ENCODE results near the gene PELI2. TPM values are rescaled to one million over a fixed set of nuclear protein-coding genes. Genes with fewer than 3 reads are reported as not detected.

Gene PELI2
- total RNA-seq, 2 experiments from 2014 or later, result 2.5 to 3.6 TPM

- Mint-ChIP-seq H3K4me1 (peaks cover 35% of the 10 kb centered on the region), H3K36me3 (ENCODE audit: low read depth) (no peaks in the 10 kb centered on the region), H3K27me3 (no peaks in the 10 kb centered on the region), H3K4me3 (peak overlapping the region; percentile 12), H3K27ac (peak overlapping the region; percentile 83), H3K9me3 (no peaks in the 10 kb centered on the region)
- ChIA-PET CTCF (no interaction called here), POLR2A (no interaction called here)
- DNase-seq, result peak; percentile 37
Observed at GRCh38 chr14:56195704-56196103, 77.5 kb downstream of the PELI2 start.

- H3K27ac Mint-ChIP-seq, result peak overlapping the region; percentile 83
- ChIA-PET POLR2A (no interaction called here), CTCF (no interaction called here)
- peaks cover 31% of the 10 kb centered on the region for H3K4me1 Mint-ChIP-seq
- no peak overlapping the region for H3K4me3 Mint-ChIP-seq
- DNase-seq, result no peak
- no peaks in the 10 kb centered on the region for H3K27me3 Mint-ChIP-seq
- no peaks in the 10 kb centered on the region for H3K9me3 Mint-ChIP-seq
- no peaks in the 10 kb centered on the region for H3K36me3 Mint-ChIP-seq (ENCODE audit: low read depth)
Observed at GRCh38 chr14:56196274-56196673, 78.1 kb downstream of the PELI2 start.

- Mint-ChIP-seq H3K4me1 (peaks cover 28% of the 10 kb centered on the region), H3K27me3 (no peaks in the 10 kb centered on the region), H3K4me3 (no peak overlapping the region), H3K9me3 (no peaks in the 10 kb centered on the region), H3K27ac (no peak overlapping the region), H3K36me3 (ENCODE audit: low read depth) (no peaks in the 10 kb centered on the region)
- DNase-seq, result no peak
- POLR2A ChIA-PET, result no interaction called here
- CTCF ChIA-PET, result no interaction called here
Observed at GRCh38 chr14:56197150-56197549, 78.9 kb downstream of the PELI2 start.

- ChIA-PET POLR2A (no interaction called here), CTCF (interaction anchor here (1.0 kb wide), 1 partner anchor 424 kb away, joined by 3 read pairs; no protein-coding TSS in a partner anchor)
- Mint-ChIP-seq H3K4me1 (peaks cover 31% of the 10 kb centered on the region), H3K4me3 (no peak overlapping the region), H3K27ac (no peak overlapping the region), H3K27me3 (no peaks in the 10 kb centered on the region), H3K9me3 (no peaks in the 10 kb centered on the region), H3K36me3 (ENCODE audit: low read depth) (no peaks in the 10 kb centered on the region)
- DNase-seq, result no peak
Observed at GRCh38 chr14:56198438-56198837, 80.2 kb downstream of the PELI2 start.

- CTCF ChIA-PET, result no interaction called here
- Mint-ChIP-seq H3K4me1 (peaks cover 25% of the 10 kb centered on the region), H3K9me3 (no peaks in the 10 kb centered on the region), H3K27me3 (no peaks in the 10 kb centered on the region), H3K27ac (no peak overlapping the region), H3K4me3 (no peak overlapping the region), H3K36me3 (ENCODE audit: low read depth) (no peaks in the 10 kb centered on the region)
- POLR2A ChIA-PET, result no interaction called here
- no peak for DNase-seq
Observed at GRCh38 chr14:56199095-56199981, 81.1 kb downstream of the PELI2 start.

- no peak for DNase-seq
- Mint-ChIP-seq H3K4me3 (no peak overlapping the region), H3K9me3 (no peaks in the 10 kb centered on the region), H3K4me1 (peaks cover 17% of the 10 kb centered on the region), H3K36me3 (ENCODE audit: low read depth) (no peaks in the 10 kb centered on the region), H3K27ac (no peak overlapping the region), H3K27me3 (no peaks in the 10 kb centered on the region)
- ChIA-PET CTCF (no interaction called here), POLR2A (no interaction called here)
Observed at GRCh38 chr14:56199982-56200577, 81.9 kb downstream of the PELI2 start.

GRCh38 chr14:56202256-56202655, 84.0 kb downstream of the PELI2 start:
- no peak for DNase-seq

GRCh38 chr14:56205881-56206280, 87.7 kb downstream of the PELI2 start:
- POLR2A ChIA-PET, result interaction anchor here (0.6 kb wide), 1 partner anchor 11 kb away, joined by 3 read pairs; no protein-coding TSS in a partner anchor
- Mint-ChIP-seq H3K4me1 (peaks cover 4% of the 10 kb centered on the region), H3K27ac (no peak overlapping the region), H3K9me3 (no peaks in the 10 kb centered on the region), H3K4me3 (no peak overlapping the region), H3K27me3 (no peaks in the 10 kb centered on the region), H3K36me3 (ENCODE audit: low read depth) (no peaks in the 10 kb centered on the region)
- no peak for DNase-seq
- CTCF ChIA-PET, result no interaction called here

More at GRCh38 chr14:56202256-56202655, 84.0 kb downstream of the PELI2 start:
- Mint-ChIP-seq H3K36me3 (ENCODE audit: low read depth) (no peaks in the 10 kb centered on the region), H3K4me1 (peaks cover 4% of the 10 kb centered on the region), H3K4me3 (no peak overlapping the region), H3K9me3 (no peaks in the 10 kb centered on the region), H3K27me3 (no peaks in the 10 kb centered on the region), H3K27ac (no peak overlapping the region)
- ChIA-PET CTCF (interaction anchor here (1.2 kb wide), 1 partner anchor 413 kb away, joined by 3 read pairs; no protein-coding TSS in a partner anchor), POLR2A (no interaction called here)

GRCh38 chr14:56206596-56206995, 88.4 kb downstream of the PELI2 start:
- H3K27me3 Mint-ChIP-seq, result no peaks in the 10 kb centered on the region
- H3K27ac Mint-ChIP-seq, result no peak overlapping the region
- H3K36me3 Mint-ChIP-seq (ENCODE audit: low read depth), result no peaks in the 10 kb centered on the region
- ChIA-PET POLR2A (no interaction called here), CTCF (no interaction called here)
- no peak overlapping the region for H3K4me3 Mint-ChIP-seq
- DNase-seq, result no peak
- H3K4me1 Mint-ChIP-seq, result peaks cover 4% of the 10 kb centered on the region
- H3K9me3 Mint-ChIP-seq, result no peaks in the 10 kb centered on the region

GRCh38 chr14:56207626-56208292, 89.5 kb downstream of the PELI2 start:
- POLR2A ChIA-PET, result no interaction called here
- Mint-ChIP-seq H3K9me3 (no peaks in the 10 kb centered on the region), H3K4me1 (no peaks in the 10 kb centered on the region), H3K36me3 (ENCODE audit: low read depth) (no peaks in the 10 kb centered on the region), H3K4me3 (no peak overlapping the region), H3K27me3 (no peaks in the 10 kb centered on the region), H3K27ac (no peak overlapping the region)
- CTCF ChIA-PET, result interaction anchor here (0.5 to 0.7 kb wide), 2 partner anchors 20 to 35 kb away, joined by 3 read pairs; no protein-coding TSS in a partner anchor
- DNase-seq, result no peak

- no peak for DNase-seq
- Mint-ChIP-seq H3K27ac (no peak overlapping the region), H3K36me3 (ENCODE audit: low read depth) (no peaks in the 10 kb centered on the region), H3K27me3 (no peaks in the 10 kb centered on the region), H3K4me1 (no peaks in the 10 kb centered on the region), H3K9me3 (no peaks in the 10 kb centered on the region), H3K4me3 (no peak overlapping the region)
- ChIA-PET CTCF (no interaction called here), POLR2A (no interaction called here)
Observed at GRCh38 chr14:56208520-56208919, 90.3 kb downstream of the PELI2 start.

- DNase-seq, result no peak
- Mint-ChIP-seq H3K4me3 (no peak overlapping the region), H3K9me3 (no peaks in the 10 kb centered on the region), H3K27me3 (no peaks in the 10 kb centered on the region), H3K4me1 (peaks cover 3% of the 10 kb centered on the region), H3K36me3 (ENCODE audit: low read depth) (no peaks in the 10 kb centered on the region), H3K27ac (no peak overlapping the region)
- POLR2A ChIA-PET, result no interaction called here
- CTCF ChIA-PET, result no interaction called here
Observed at GRCh38 chr14:56210571-56210970, 92.4 kb downstream of the PELI2 start.

- no peak overlapping the region for H3K4me3 Mint-ChIP-seq
- no peaks in the 10 kb centered on the region for H3K27me3 Mint-ChIP-seq
- POLR2A ChIA-PET, result no interaction called here
Observed at GRCh38 chr14:56211084-56211483, 92.9 kb downstream of the PELI2 start.

More at GRCh38 chr14:56211084-56211483, 92.9 kb downstream of the PELI2 start:
- CTCF ChIA-PET, result no interaction called here
- Mint-ChIP-seq H3K36me3 (ENCODE audit: low read depth) (no peaks in the 10 kb centered on the region), H3K4me1 (peaks cover 3% of the 10 kb centered on the region), H3K27ac (no peak overlapping the region), H3K9me3 (no peaks in the 10 kb centered on the region)
- DNase-seq, result no peak

Data from activated CD4-positive, alpha-beta T cell treated with anti-CD3 and anti-CD28 coated beads, Interleukin-2, amount 10 ng/mL, durations not matched to agents 7 days and 5 days (primary cell).